GM12872 (cell line): ENCODE results near the gene KARS1.

ENCODE experiments used
- CTCF ChIP-seq: IDR thresholded peaks from 3 replicates; pipeline ENCODE4 v1.5.1; 2011; ENCODE audit warnings: low read depth, mild to moderate bottlenecking, low read length, moderate library complexity; ENCODE audit not compliant: insufficient read depth

Gene KARS1

DNA sequence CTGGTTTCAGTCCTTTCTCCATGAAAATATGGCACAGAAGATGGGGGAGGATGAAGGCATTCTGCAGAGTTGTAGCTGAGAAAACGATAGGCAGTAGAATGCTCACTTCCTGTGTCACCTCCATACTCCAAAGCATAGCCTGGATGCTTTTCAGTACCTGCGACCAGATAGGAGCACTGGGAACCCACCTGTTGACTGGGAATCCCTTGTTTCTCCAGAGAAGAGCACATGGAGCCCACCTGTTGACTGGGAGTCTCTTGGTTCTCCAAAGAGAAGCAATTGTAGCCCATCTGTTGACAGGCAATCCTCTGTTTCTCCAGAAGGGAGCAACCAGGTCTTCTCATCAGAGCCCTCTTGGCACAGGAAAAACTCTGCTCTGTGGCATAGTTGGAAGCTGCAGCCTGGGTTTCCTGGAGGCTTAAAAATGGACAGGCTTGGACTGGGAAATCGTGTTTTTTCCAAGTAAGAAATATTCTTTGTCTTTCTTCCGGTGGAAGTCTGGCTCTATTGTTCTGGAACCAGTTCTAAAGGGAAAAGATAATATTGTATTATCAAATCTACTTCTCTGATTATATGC is 13.3 kb upstream of the KARS1 start:
- no peak for TF ChIP-seq CTCF

DNA sequence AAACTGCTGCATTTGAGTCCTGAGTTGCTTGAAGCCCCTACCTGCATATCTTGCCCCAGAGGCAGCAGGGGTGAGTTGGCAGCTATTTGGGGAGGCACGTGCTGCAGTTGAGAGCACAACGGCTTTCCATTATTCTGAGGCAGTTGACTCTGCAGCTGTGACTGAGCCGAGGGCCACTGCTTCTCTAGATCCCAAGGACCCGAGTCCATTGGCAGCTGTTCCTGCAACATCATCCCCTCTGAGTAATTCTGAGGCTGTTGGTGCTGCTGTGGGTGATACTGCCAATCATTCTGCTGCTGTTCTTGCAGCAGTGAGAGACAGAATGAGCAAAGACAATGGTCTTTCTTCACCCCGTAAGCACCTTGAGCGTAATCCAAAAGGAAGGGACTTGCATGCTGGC is 12.9 kb upstream of the KARS1 start:
- TF ChIP-seq CTCF, result no peak

DNA sequence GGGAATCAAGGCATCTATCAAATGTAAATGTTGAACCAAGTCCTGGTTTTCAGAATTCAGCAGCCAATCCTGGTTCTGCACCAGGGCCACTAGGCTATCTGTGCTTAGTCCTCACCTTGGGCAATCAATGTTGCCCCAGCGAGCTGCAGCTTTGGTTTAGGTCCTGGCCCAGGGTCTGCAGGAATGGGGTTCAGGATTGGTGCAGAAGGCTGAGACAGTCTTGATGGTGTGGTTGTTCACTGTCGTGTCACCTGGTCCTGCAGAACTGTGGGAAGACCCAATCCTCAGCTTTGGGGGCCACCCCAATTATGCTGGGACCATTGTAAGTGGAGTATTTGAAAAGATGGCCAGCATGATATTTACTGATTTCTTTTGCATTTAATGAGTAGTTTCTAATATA is 10.7 kb upstream of the KARS1 start:
- no peak for TF ChIP-seq CTCF

DNA sequence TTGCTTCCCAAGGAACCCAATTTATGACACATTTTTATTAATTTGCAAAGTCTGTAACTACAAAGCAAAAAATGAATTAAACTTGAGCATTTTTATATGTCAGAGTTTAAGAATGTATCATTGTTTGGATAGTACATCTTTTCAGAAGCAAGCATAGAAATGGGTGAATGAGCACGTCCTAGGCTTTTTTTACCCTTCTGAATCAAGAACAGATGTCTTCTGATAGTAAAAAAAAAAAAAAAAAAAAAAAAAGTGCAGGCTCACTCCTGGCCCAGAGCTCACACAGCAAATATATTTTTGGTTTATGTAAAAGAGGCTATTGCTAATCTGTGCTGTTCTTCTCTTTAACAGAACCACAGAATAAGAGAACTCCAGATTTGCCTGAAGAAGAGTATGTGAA is 6.5 kb upstream of the KARS1 start:
- no peak for TF ChIP-seq CTCF

GRCh38 chr16:75648265-75649076 is 1.0 kb upstream of the KARS1 start:
- no peak for TF ChIP-seq CTCF

DNA sequence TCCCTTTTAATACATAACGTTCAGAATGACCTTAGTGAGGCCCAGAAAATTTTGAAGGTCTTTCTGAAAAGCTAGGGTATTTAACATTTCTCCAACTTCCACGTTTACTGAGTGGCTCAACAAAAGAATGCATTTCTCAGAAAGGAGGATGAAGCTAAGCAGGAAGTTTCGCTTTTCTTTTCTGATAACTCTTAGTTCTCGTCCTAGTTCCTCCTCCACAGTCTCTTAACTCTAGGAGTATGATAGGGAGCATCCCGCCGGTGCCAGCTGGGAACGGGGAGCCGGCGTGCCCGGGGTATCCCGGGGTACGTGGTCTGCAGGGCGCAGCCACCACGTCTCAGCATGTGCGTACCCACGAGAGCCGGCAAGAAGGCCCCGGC is 363 bp downstream of the KARS1 start:
- no peak for TF ChIP-seq CTCF

- no peak for TF ChIP-seq CTCF
Measured at GRCh38 chr16:75644240-75645012, 3.0 kb downstream of the KARS1 start.
